ENCODE results near the gene CDK19. TPM values are rescaled to one million over a fixed set of nuclear protein-coding genes. Genes with fewer than 3 reads are reported as not detected.

CDK19 gene
- total RNA-seq, 4 donors from 2014 or later: 10.8 to 13.2 (median 12.1) TPM

- TF ChIP-seq POLR2A (IDR thresholded peaks at IDR 0.05): no peak
- TF ChIP-seq CTCF (IDR thresholded peaks at IDR 0.05): no peak
- Histone ChIP-seq H3K4me3 (no peak overlapping the region), H3K9me3 (no peaks in the 10 kb centered on the region), H3K27me3 (no peaks in the 10 kb centered on the region), H3K27ac (no peak overlapping the region), H3K4me1 (no peaks in the 10 kb centered on the region), H3K36me3 (peaks cover 0 to 15% (median 0%) of the 10 kb centered on the region in 3 donors)
- intact Hi-C loops (cut with DNase I): no loop called here
- DNase-seq: no peak
- 83 to 95% methylated on average over 4 of the region's 4 CpGs for WGBS, 2 donors
Observed at GRCh38 chr6:110735666-110736065, 79.6 kb downstream of the CDK19 start.

GRCh38 chr6:110731898-110732297 is 83.4 kb downstream of the CDK19 start:
- H3K9me3 ChIP-seq: no peaks in the 10 kb centered on the region
- TF ChIP-seq CTCF (IDR thresholded peaks at IDR 0.05) (no peak), POLR2A (IDR thresholded peaks at IDR 0.05) (no peak)
- 97% methylated on average over 3 of the region's 3 CpGs for WGBS, 2 donors
- no peaks in the 10 kb centered on the region for H3K27me3 ChIP-seq
- no peak for DNase-seq
- H3K27ac ChIP-seq: no peak overlapping the region
- H3K36me3 ChIP-seq: peaks cover 0 to 9% (median 0%) of the 10 kb centered on the region in 3 donors
- intact Hi-C loops (cut with DNase I): no loop called here
- no peak overlapping the region for H3K4me3 ChIP-seq
- no peaks in the 10 kb centered on the region for H3K4me1 ChIP-seq

GRCh38 chr6:110731196-110731595 is 84.1 kb downstream of the CDK19 start:
- intact Hi-C loops (cut with DNase I): no loop called here
- WGBS, 2 donors: 89 to 95% methylated on average over 4 of the region's 4 CpGs
- no peak overlapping the region for H3K4me3 ChIP-seq
- DNase-seq: no peak
- peaks cover 0 to 9% (median 0%) of the 10 kb centered on the region in 3 donors for H3K36me3 ChIP-seq
- H3K9me3 ChIP-seq: no peaks in the 10 kb centered on the region
- H3K4me1 ChIP-seq: no peaks in the 10 kb centered on the region
- no peak overlapping the region for H3K27ac ChIP-seq
- no peak for TF ChIP-seq POLR2A (IDR thresholded peaks at IDR 0.05)
- no peak for TF ChIP-seq CTCF (IDR thresholded peaks at IDR 0.05)
- no peaks in the 10 kb centered on the region for H3K27me3 ChIP-seq

- no peak overlapping the region for H3K27ac ChIP-seq
- no peak for TF ChIP-seq CTCF (IDR thresholded peaks at IDR 0.05)
- no peak for TF ChIP-seq POLR2A (IDR thresholded peaks at IDR 0.05)
- no peaks in the 10 kb centered on the region for H3K9me3 ChIP-seq
- WGBS, 2 donors: 79 to 92% methylated on average over 1 of the region's 1 CpG
- H3K27me3 ChIP-seq: no peaks in the 10 kb centered on the region
- H3K4me3 ChIP-seq: no peak overlapping the region
- H3K4me1 ChIP-seq: no peaks in the 10 kb centered on the region
- H3K36me3 ChIP-seq: peaks cover 0 to 4% (median 0%) of the 10 kb centered on the region in 3 donors
- no peak for DNase-seq
- intact Hi-C loops (cut with DNase I): no loop called here
Observed at GRCh38 chr6:110728501-110728900, 86.8 kb downstream of the CDK19 start.

- intact Hi-C loops (cut with DNase I): no loop called here
- no peak for TF ChIP-seq CTCF (IDR thresholded peaks at IDR 0.05)
- no peak for TF ChIP-seq POLR2A (IDR thresholded peaks at IDR 0.05)
- H3K27me3 ChIP-seq: no peaks in the 10 kb centered on the region
- no peak for DNase-seq
- no peak overlapping the region for H3K27ac ChIP-seq
- 82 to 85% methylated on average over 3 of the region's 3 CpGs for WGBS, 2 donors
- H3K36me3 ChIP-seq: no peaks in the 10 kb centered on the region
- no peak overlapping the region for H3K4me3 ChIP-seq
- H3K4me1 ChIP-seq: peaks cover 0 to 22% (median 0%) of the 10 kb centered on the region in 3 donors
- no peaks in the 10 kb centered on the region for H3K9me3 ChIP-seq
Observed at GRCh38 chr6:110723017-110723416, 92.3 kb downstream of the CDK19 start.
